Stimulated activated naive CD8-positive, alpha-beta T cell treated with anti-CD3 and anti-CD28 coated beads, Interleukin-15, amount 100 ng/mL, for 72 hours (primary cell): ENCODE measurements around the gene GPX4.

Experiments used
- ATAC-seq: fragments of 150-1000 bp; cut with Tn5 transposase; 2 replicates; pipeline ENCODE4 v1.10.0; 2021; ENCODE audit warnings: mild to moderate bottlenecking, moderate library complexity
- DNase-seq, 2 donors: peaks; one replicate each; pipeline ENCODE4 v3.0.0; 2021 to 2022
- H3K27ac Mint-ChIP-seq, 2 donors: one replicate each; pipeline ENCODE4 v1.8.0; 2022; ENCODE audit warnings: mild to moderate bottlenecking in 2 of 2, mixed read lengths in 2 of 2, moderate library complexity in 2 of 2
- H3K27me3 Mint-ChIP-seq: one replicate; pipeline ENCODE4 v1.8.0; 2022; ENCODE audit warnings: mixed read lengths
- H3K4me1 Mint-ChIP-seq: one replicate; pipeline ENCODE4 v1.8.0; 2022; ENCODE audit warnings: mild to moderate bottlenecking, mixed read lengths
- H3K4me3 Mint-ChIP-seq, 2 donors: one replicate each; pipeline ENCODE4 v1.8.0; 2022; ENCODE audit warnings: mild to moderate bottlenecking in 2 of 2, mixed read lengths in 2 of 2, moderate library complexity in 1 of 2
- H3K9me3 Mint-ChIP-seq, 2 donors: one replicate each; pipeline ENCODE4 v1.8.0; 2022; ENCODE audit warnings: mixed read lengths in 2 of 2

The GPX4 gene

GRCh38 chr19:1076046-1076386, 27.8 kb upstream of the GPX4 start:
- peak overlapping the region in 1 of 2 donors; percentile 91 for H3K27ac Mint-ChIP-seq
- no peaks in the 10 kb centered on the region for H3K27me3 Mint-ChIP-seq
- peaks cover 83% of the 10 kb centered on the region for H3K4me1 Mint-ChIP-seq
- H3K4me3 Mint-ChIP-seq: peak overlapping the region; percentile 58 to 73
- ATAC-seq: no peak
- DNase-seq: no peak
- no peaks in the 10 kb centered on the region for H3K9me3 Mint-ChIP-seq

- Mint-ChIP-seq H3K4me1 (peaks cover 87% of the 10 kb centered on the region), H3K27me3 (no peaks in the 10 kb centered on the region), H3K9me3 (no peaks in the 10 kb centered on the region), H3K27ac (peak overlapping the region; percentile 88 to 95), H3K4me3 (peak overlapping the region; percentile 73 to 84)
- ATAC-seq: peak; percentile 86
- peak; percentile 91 to 95 for DNase-seq
These were observed 26.8 kb upstream of the GPX4 start for GRCh38 chr19:1076951-1077350.

- Mint-ChIP-seq H3K9me3 (no peaks in the 10 kb centered on the region), H3K27ac (peak overlapping the region in 1 of 2 donors; percentile 78), H3K4me3 (peak overlapping the region; percentile 49 to 53), H3K27me3 (no peaks in the 10 kb centered on the region), H3K4me1 (peaks cover 89% of the 10 kb centered on the region)
- peak; percentile 73 to 86 for DNase-seq
- ATAC-seq: peak; percentile 34
These were observed 24.2 kb upstream of the GPX4 start for GRCh38 chr19:1079566-1080111.

- Mint-ChIP-seq H3K4me3 (peak overlapping the region in 1 of 2 donors; percentile 6), H3K27ac (peak overlapping the region in 1 of 2 donors; percentile 77), H3K9me3 (no peaks in the 10 kb centered on the region), H3K4me1 (peaks cover 92% of the 10 kb centered on the region), H3K27me3 (no peaks in the 10 kb centered on the region)
- DNase-seq: peak in 1 of 2 donors; percentile 16
- no peak for ATAC-seq
These were observed 23.2 kb upstream of the GPX4 start for GRCh38 chr19:1080360-1081161.

- ATAC-seq (no peak), DNase-seq (peak in 1 of 2 donors; percentile 24)
- Mint-ChIP-seq H3K27me3 (no peaks in the 10 kb centered on the region), H3K9me3 (no peaks in the 10 kb centered on the region), H3K4me3 (no peak overlapping the region), H3K4me1 (peaks cover 93% of the 10 kb centered on the region), H3K27ac (peak overlapping the region in 1 of 2 donors; percentile 98)
These were observed 22.3 kb upstream of the GPX4 start for GRCh38 chr19:1081301-1082164.

GRCh38 chr19:1082165-1082927, 21.4 kb upstream of the GPX4 start:
- peak overlapping the region in 1 of 2 donors; percentile 29 for H3K4me3 Mint-ChIP-seq
- H3K27me3 Mint-ChIP-seq: no peaks in the 10 kb centered on the region
- H3K27ac Mint-ChIP-seq: peak overlapping the region in 1 of 2 donors; percentile 98
- DNase-seq (peak; percentile 83 to 85), ATAC-seq (peak; percentile 71)
- H3K9me3 Mint-ChIP-seq: no peaks in the 10 kb centered on the region
- H3K4me1 Mint-ChIP-seq: peaks cover 93% of the 10 kb centered on the region

GRCh38 chr19:1082928-1083816, 20.6 kb upstream of the GPX4 start:
- DNase-seq (no peak), ATAC-seq (no peak)
- peaks cover 93% of the 10 kb centered on the region for H3K4me1 Mint-ChIP-seq
- peak overlapping the region in 1 of 2 donors; percentile 98 for H3K27ac Mint-ChIP-seq
- peak overlapping the region in 1 of 2 donors; percentile 37 for H3K4me3 Mint-ChIP-seq
- H3K9me3 Mint-ChIP-seq: no peaks in the 10 kb centered on the region
- no peaks in the 10 kb centered on the region for H3K27me3 Mint-ChIP-seq

GRCh38 chr19:1084024-1084868, 19.5 kb upstream of the GPX4 start:
- Mint-ChIP-seq H3K27ac (peak overlapping the region in 1 of 2 donors; percentile 96), H3K9me3 (no peaks in the 10 kb centered on the region), H3K4me1 (peaks cover 99% of the 10 kb centered on the region), H3K27me3 (no peaks in the 10 kb centered on the region), H3K4me3 (peak overlapping the region in 1 of 2 donors; percentile 37)
- DNase-seq (peak in 1 of 2 donors; percentile 35), ATAC-seq (no peak)

- H3K27ac Mint-ChIP-seq: peak overlapping the region in 1 of 2 donors; percentile 93
- no peak for ATAC-seq
- no peaks in the 10 kb centered on the region for H3K9me3 Mint-ChIP-seq
- peak overlapping the region in 1 of 2 donors; percentile 29 for H3K4me3 Mint-ChIP-seq
- no peaks in the 10 kb centered on the region for H3K27me3 Mint-ChIP-seq
- peaks cover 99% of the 10 kb centered on the region for H3K4me1 Mint-ChIP-seq
- DNase-seq: no peak
These were observed 18.6 kb upstream of the GPX4 start for GRCh38 chr19:1085053-1085658.

GRCh38 chr19:1085676-1086442, 17.9 kb upstream of the GPX4 start:
- H3K27me3 Mint-ChIP-seq: no peaks in the 10 kb centered on the region
- no peak for DNase-seq
- H3K27ac Mint-ChIP-seq: peak overlapping the region in 1 of 2 donors; percentile 93
- H3K4me3 Mint-ChIP-seq: peak overlapping the region in 1 of 2 donors; percentile 29
- peaks cover 99% of the 10 kb centered on the region for H3K4me1 Mint-ChIP-seq
- no peaks in the 10 kb centered on the region for H3K9me3 Mint-ChIP-seq
- ATAC-seq: no peak

GRCh38 chr19:1086613-1087012, 17.2 kb upstream of the GPX4 start:
- no peaks in the 10 kb centered on the region for H3K27me3 Mint-ChIP-seq
- H3K4me1 Mint-ChIP-seq: peaks cover 99% of the 10 kb centered on the region
- DNase-seq (no peak), ATAC-seq (no peak)
- peak overlapping the region in 1 of 2 donors; percentile 13 for H3K4me3 Mint-ChIP-seq
- H3K27ac Mint-ChIP-seq: peak overlapping the region in 1 of 2 donors; percentile 91
- no peaks in the 10 kb centered on the region for H3K9me3 Mint-ChIP-seq

GRCh38 chr19:1087813-1088415, 15.9 kb upstream of the GPX4 start:
- ATAC-seq: peak; percentile 19
- DNase-seq: no peak
- Mint-ChIP-seq H3K27me3 (no peaks in the 10 kb centered on the region), H3K4me1 (peaks cover 100% of the 10 kb centered on the region), H3K9me3 (no peaks in the 10 kb centered on the region), H3K4me3 (peak overlapping the region; percentile 56 to 60), H3K27ac (peak overlapping the region; percentile 87 to 94)
